Activated CD4-positive, alpha-beta memory T cell treated with anti-CD3 and anti-CD28 coated beads, Interleukin-2, amount 10 ng/mL, durations not matched to agents 7 days and 5 days (primary cell): ENCODE measurements around the gene ZNF579. TPM values are rescaled to one million over a fixed set of nuclear protein-coding genes. Genes with fewer than 3 reads are reported as not detected.
A peak's percentile ranks its signal among the peaks of the same experiment; 100 is the strongest.
"Not testable (repeated sequence)": the region's sequence is repeated elsewhere in the genome, so short reads cannot be mapped to it uniquely, and the experiment has no call there.

Source experiments
- CTCF ChIA-PET: fragments of 350-600 bp; sonication (Branson Sonifier 250); formaldehyde crosslinking; loops from one replicate; lab custom pipeline; 2021; ENCODE audit warnings: antibody characterized with exemption, inconsistent platforms; lab: Charles Lee
- POLR2A ChIA-PET: fragments of 350-600 bp; sonication (Branson Sonifier 250); formaldehyde crosslinking; loops from one replicate; lab custom pipeline; 2021; ENCODE audit warnings: antibody characterized with exemption; lab: Charles Lee
- DNase-seq: peaks from one replicate; pipeline ENCODE4 v3.0.0-alpha.2; 2020
- H3K27ac Mint-ChIP-seq: one replicate; pipeline ENCODE4 v1.8.0; 2021; ENCODE audit warnings: mild to moderate bottlenecking, mixed read lengths
- H3K27me3 Mint-ChIP-seq: one replicate; pipeline ENCODE4 v1.8.0; 2021; ENCODE audit warnings: mixed read lengths
- H3K36me3 Mint-ChIP-seq: one replicate; pipeline ENCODE4 v1.8.0; 2021; ENCODE audit warnings: low read depth, mixed read lengths
- H3K4me1 Mint-ChIP-seq: one replicate; pipeline ENCODE4 v1.8.0; 2021; ENCODE audit warnings: mixed read lengths
- H3K4me3 Mint-ChIP-seq: one replicate; pipeline ENCODE4 v1.8.0; 2021; ENCODE audit warnings: mild to moderate bottlenecking, mixed read lengths
- H3K9me3 Mint-ChIP-seq: one replicate; pipeline ENCODE4 v1.8.0; 2021; ENCODE audit warnings: mixed read lengths
- total RNA-seq, 2 experiments: library from RNA; stranded (reverse); gene quantifications; one replicate each; pipeline ENCODE4 v1.2.3, GENCODE V29; 2021

The ZNF579 gene
- total RNA-seq, 2 experiments from 2014 or later, result 6.4 to 6.6 TPM

DNA sequence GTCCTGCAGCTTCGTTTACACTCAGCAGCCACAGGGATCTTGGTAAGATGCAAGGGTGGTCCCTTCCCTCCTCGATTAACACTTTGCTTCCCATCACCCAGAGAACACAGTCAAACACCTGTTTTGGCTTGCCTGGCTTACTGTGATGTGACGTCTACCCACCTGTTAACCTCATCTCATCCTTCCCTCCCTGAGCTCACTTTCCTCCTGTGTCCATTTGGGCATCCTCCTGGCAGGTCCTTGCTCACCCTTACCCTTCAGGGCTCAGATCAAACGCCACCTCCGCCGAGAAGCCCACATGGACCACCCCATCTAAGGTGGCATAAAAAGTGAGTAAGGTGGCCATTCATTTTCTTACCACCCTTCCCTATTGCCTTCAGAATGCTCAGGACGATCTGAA lies 9.5 kb upstream of the ZNF579 start:
- Mint-ChIP-seq H3K27me3 (peaks cover 17% of the 10 kb centered on the region), H3K9me3 (peaks cover 3% of the 10 kb centered on the region), H3K36me3 (peaks cover 10% of the 10 kb centered on the region), H3K4me3 (no peak overlapping the region), H3K4me1 (peaks cover 13% of the 10 kb centered on the region), H3K27ac (no peak overlapping the region)
- CTCF ChIA-PET, result no interaction called here
- no peak for DNase-seq
- POLR2A ChIA-PET, result interaction anchor here (1.0 kb wide), 1 partner anchor 9 kb away, joined by 5 read pairs; the partner anchor contains the start of gene FIZ1

DNA sequence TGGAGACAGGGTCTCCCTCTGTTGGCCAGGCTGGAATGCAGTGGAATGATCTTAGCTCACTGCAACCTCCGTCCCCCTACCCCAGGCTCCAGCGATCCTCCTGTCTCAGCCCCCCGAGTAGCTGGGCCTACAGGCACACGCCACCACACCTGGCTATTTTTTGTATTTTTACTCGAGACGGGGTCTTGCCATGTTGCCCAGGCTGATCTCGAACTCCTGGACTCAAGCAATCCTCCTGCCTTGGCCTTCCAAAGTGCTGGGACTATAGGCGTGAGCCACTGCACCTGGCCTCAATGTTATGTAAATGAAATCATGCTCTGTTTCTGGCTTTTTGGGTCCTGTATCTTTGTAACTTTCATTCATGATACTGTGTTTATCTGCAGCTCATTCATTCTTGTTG lies 8.1 kb upstream of the ZNF579 start:
- DNase-seq, result no peak
- peaks cover 3% of the 10 kb centered on the region for H3K36me3 Mint-ChIP-seq
- POLR2A ChIA-PET, result interaction anchor here (0.6 to 0.8 kb wide), 2 partner anchors 11 to 16 kb away, joined by 3 read pairs; partner anchors contain the start of gene FIZ1
- peaks cover 24% of the 10 kb centered on the region for H3K27me3 Mint-ChIP-seq
- H3K4me1 Mint-ChIP-seq, result peaks cover 13% of the 10 kb centered on the region
- no peak overlapping the region for H3K27ac Mint-ChIP-seq
- no peaks in the 10 kb centered on the region for H3K9me3 Mint-ChIP-seq
- CTCF ChIA-PET, result no interaction called here
- no peak overlapping the region for H3K4me3 Mint-ChIP-seq

- Mint-ChIP-seq H3K36me3 (no peaks in the 10 kb centered on the region), H3K4me1 (peaks cover 14% of the 10 kb centered on the region), H3K27ac (no peak overlapping the region), H3K4me3 (peak overlapping the region; percentile 60), H3K27me3 (peaks cover 24% of the 10 kb centered on the region), H3K9me3 (no peaks in the 10 kb centered on the region)
- CTCF ChIA-PET, result interaction anchor here (0.8 to 1.6 kb wide), 4 partner anchors 17 to 119 kb away, joined by 3 to 6 read pairs (median 3); partner anchors contain the start of gene ZNF865
- POLR2A ChIA-PET, result interaction anchor here (1.9 kb wide), 1 partner anchor 12 kb away, joined by 11 read pairs; the partner anchor contains the start of gene FIZ1
- DNase-seq, result peak; percentile 89
Measured at GRCh38 chr19:55586976-55587668, 6.5 kb upstream of the ZNF579 start.

DNA sequence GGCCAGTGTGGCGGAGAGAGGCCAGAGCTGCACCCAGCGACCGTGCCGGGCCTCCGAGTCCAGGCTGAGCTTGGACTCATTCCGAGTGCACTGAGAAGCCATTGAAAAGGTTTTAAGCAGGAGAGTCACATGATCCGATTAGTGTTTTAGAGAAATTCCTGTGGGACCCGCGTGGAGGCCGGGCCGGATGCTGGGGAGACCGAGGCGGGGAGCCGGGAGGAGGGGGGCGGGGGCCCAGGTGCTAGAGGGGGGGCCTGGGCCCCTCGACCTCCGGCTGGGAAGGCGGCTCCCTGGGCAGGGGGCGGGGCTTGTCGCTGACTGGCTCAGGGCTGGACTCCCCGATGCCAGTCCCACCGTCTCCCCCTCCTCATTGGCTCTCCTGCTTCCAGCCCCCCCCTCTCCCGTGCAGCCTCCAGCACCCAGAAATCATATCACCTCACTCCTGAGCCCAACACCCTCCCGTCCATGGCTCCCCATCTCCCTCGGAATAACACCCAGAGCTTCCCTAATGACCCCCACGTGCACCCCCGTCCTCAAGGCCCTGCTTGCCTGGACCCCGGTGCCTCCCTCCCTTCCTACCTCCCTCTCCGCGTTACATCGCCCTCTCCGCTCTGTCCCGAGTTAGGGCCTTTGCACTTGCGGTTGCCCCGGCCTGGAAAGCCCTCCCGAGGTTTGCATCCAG lies 5.2 kb upstream of the ZNF579 start:
- H3K27ac Mint-ChIP-seq, result no peak overlapping the region

DNA sequence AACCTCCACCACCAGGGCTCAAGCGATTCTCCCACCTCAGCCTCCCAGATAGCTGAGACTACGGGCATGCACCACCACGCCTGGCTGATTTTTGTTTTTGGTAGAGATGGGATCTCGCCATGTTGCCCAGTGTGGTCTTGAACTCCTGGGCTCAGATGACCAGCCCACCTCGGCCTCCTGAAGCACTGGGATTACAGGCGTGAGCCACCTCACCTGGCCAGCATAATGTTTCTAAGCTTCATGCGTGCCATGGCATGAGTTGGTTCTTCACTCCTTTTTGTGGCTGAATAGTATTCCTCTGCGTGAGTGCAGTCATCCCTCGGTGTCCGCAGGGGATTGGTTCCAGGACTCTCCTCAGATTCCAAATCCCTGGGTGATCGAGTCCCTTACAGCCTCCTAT lies 4.2 kb upstream of the ZNF579 start:
- no peak overlapping the region for H3K27ac Mint-ChIP-seq
- ChIA-PET CTCF (interaction anchor here (0.8 kb wide), 1 partner anchor 21 kb away, joined by 3 read pairs; no protein-coding TSS in a partner anchor), POLR2A (no interaction called here)
- no peak for DNase-seq
- H3K36me3 Mint-ChIP-seq, result peaks cover under 1% of the 10 kb centered on the region
- no peaks in the 10 kb centered on the region for H3K9me3 Mint-ChIP-seq
- peaks cover 29% of the 10 kb centered on the region for H3K4me1 Mint-ChIP-seq
- peaks cover 24% of the 10 kb centered on the region for H3K27me3 Mint-ChIP-seq
- H3K4me3 Mint-ChIP-seq, result no peak overlapping the region

More for the DNA sequence above, 5.2 kb upstream of the ZNF579 start:
- peaks cover 26% of the 10 kb centered on the region for H3K4me1 Mint-ChIP-seq
- DNase-seq, result no peak
- no peaks in the 10 kb centered on the region for H3K9me3 Mint-ChIP-seq
- H3K36me3 Mint-ChIP-seq, result no peaks in the 10 kb centered on the region
- CTCF ChIA-PET, result interaction anchor here (0.8 kb wide), 1 partner anchor 20 kb away, joined by 3 read pairs; no protein-coding TSS in a partner anchor
- H3K27me3 Mint-ChIP-seq, result peaks cover 24% of the 10 kb centered on the region
- POLR2A ChIA-PET, result no interaction called here
- H3K4me3 Mint-ChIP-seq, result no peak overlapping the region

GRCh38 chr19:55583897-55584296 lies 3.2 kb upstream of the ZNF579 start:
- H3K9me3 Mint-ChIP-seq, H3K36me3 Mint-ChIP-seq, H3K27ac Mint-ChIP-seq, H3K4me3 Mint-ChIP-seq, DNase-seq, POLR2A ChIA-PET: not testable (repeated sequence)
- peaks cover 34% of the 10 kb centered on the region for H3K4me1 Mint-ChIP-seq
- CTCF ChIA-PET, result interaction anchor here (0.6 to 1.4 kb wide), 3 partner anchors 22 to 442 kb away, joined by 3 to 9 read pairs (median 3); partner anchors contain the start of gene ZNF865
- peaks cover 24% of the 10 kb centered on the region for H3K27me3 Mint-ChIP-seq

GRCh38 chr19:55582284-55582683 lies 1.6 kb upstream of the ZNF579 start:
- CTCF ChIA-PET, result interaction anchor here (1.0 to 1.5 kb wide), 3 partner anchors 17 to 51 kb away, joined by 3 to 4 read pairs (median 3); partner anchors contain the start of genes FIZ1 and ZNF865
- H3K27ac Mint-ChIP-seq, H3K4me3 Mint-ChIP-seq, H3K9me3 Mint-ChIP-seq, H3K36me3 Mint-ChIP-seq, DNase-seq: not testable (repeated sequence)
- Mint-ChIP-seq H3K4me1 (peaks cover 31% of the 10 kb centered on the region), H3K27me3 (peaks cover 22% of the 10 kb centered on the region)
- POLR2A ChIA-PET, result interaction anchor here (2.4 to 2.7 kb wide), 2 partner anchors 17 to 23 kb away, joined by 7 to 12 read pairs; partner anchors contain the start of genes FIZ1 and ZNF865

- no peak overlapping the region for H3K27ac Mint-ChIP-seq
- H3K4me1 Mint-ChIP-seq, result peaks cover 27% of the 10 kb centered on the region
- POLR2A ChIA-PET, result interaction anchor here (0.8 to 2.7 kb wide), 4 partner anchors 11 to 44 kb away, joined by 3 to 12 read pairs (median 8); partner anchors contain the start of genes FIZ1 and ZNF865
Measured at GRCh38 chr19:55581823-55582223, 1.2 kb upstream of the ZNF579 start.

DNA sequence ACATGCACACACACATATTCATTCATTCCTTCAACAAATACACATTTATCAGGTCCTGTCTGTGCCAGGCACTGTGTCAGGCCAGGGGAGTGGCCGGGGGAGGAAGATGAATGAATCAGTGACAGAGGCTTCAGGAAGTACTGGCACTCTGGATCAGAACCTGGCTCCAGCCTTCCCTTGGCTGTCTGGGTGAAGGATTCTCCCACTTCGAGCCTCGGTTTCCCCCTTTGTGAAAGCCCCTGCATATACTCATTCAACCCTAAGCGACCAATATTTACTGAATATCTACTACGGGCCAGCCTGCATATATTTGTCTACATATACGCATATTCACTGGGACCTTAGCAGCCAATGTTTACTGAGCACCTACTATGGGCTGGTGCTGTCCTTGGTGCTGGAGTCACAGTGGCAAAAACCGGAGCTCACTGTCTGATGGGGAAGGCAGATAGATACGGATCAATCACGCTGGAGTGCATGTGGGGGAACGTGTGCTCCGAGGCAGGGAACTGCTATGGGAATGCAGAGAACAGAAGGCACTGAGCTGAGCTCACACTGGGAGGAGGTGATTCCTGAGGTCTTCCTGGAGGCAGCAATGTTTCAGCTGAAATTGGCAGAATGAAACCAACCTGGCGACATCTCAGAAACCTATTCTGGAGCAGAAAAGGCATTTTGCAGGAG lies 636 bp upstream of the ZNF579 start:
- peak overlapping the region; percentile 84 for H3K4me3 Mint-ChIP-seq
- no peaks in the 10 kb centered on the region for H3K9me3 Mint-ChIP-seq
- H3K27me3 Mint-ChIP-seq, result peaks cover 17% of the 10 kb centered on the region
- H3K4me1 Mint-ChIP-seq, result peaks cover 27% of the 10 kb centered on the region
- DNase-seq, result no peak
- CTCF ChIA-PET, result interaction anchor here (0.7 to 1.5 kb wide), 4 partner anchors 24 to 52 kb away, joined by 3 to 5 read pairs (median 4); partner anchors contain the start of gene ZNF865
- H3K36me3 Mint-ChIP-seq, result peaks cover 9% of the 10 kb centered on the region
- POLR2A ChIA-PET, result interaction anchor here (0.8 to 2.7 kb wide), 6 partner anchors 11 to 55 kb away, joined by 3 to 12 read pairs (median 5); partner anchors contain the start of genes FIZ1 and ZNF865
- peak overlapping the region; percentile 44 for H3K27ac Mint-ChIP-seq

More at GRCh38 chr19:55581823-55582223, 1.2 kb upstream of the ZNF579 start:
- CTCF ChIA-PET, result interaction anchor here (1.3 to 1.5 kb wide), 2 partner anchors 24 to 51 kb away, joined by 3 to 4 read pairs; partner anchors contain the start of gene ZNF865
- no peaks in the 10 kb centered on the region for H3K9me3 Mint-ChIP-seq
- H3K4me3 Mint-ChIP-seq, result no peak overlapping the region
- peaks cover 7% of the 10 kb centered on the region for H3K36me3 Mint-ChIP-seq
- DNase-seq, result no peak
- peaks cover 19% of the 10 kb centered on the region for H3K27me3 Mint-ChIP-seq

DNA sequence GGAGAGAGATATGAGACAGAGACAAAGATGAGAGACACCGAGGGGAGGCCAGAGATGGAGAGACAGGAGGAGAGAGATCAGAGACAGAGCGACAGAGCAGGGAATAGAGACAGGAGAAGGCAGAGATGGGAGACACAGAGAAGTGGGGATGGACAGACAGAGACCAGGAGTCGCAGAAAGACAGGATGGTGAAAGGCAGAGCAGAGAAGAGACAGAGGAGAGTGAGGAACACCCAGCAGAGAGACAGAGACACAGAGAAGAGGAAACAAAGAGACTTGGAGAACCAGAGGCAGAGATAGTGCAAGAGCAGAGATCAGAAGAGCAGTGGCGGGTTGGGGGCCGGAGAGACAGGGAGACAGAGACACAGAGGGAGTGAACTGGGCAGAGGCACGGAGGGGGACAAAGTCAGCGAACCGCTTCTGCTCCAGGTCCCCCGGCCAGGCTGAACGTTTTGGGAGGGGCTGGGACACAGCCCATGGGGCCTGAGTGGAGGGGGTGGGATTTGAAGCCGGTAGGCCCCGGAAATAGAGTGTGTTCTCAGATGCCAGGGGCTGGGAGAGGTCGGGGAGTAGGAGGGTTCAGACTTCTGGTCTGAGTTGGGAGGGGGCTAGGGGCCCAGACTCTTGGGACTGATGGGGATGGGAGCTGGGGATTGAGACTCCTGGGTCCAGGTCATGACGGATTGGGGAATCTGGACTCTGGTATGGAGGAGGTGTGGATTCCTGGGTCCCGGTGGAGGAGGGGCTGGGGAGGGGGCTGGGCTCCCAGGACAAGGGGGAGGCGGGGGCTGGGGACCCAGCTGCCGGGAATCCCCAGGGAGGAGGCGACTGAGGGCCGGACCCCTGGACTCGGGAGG lies 654 bp downstream of the ZNF579 start:
- Mint-ChIP-seq H3K4me1 (peaks cover 20% of the 10 kb centered on the region), H3K9me3 (no peaks in the 10 kb centered on the region), H3K27ac (peak overlapping the region; percentile 71), H3K4me3 (peak overlapping the region; percentile 84), H3K27me3 (peaks cover 6% of the 10 kb centered on the region), H3K36me3 (peaks cover 9% of the 10 kb centered on the region)
- ChIA-PET CTCF (interaction anchor here (0.7 to 1.3 kb wide), 2 partner anchors 27 to 53 kb away, joined by 4 to 5 read pairs; no protein-coding TSS in a partner anchor), POLR2A (interaction anchor here (1.0 to 2.7 kb wide), 5 partner anchors 19 to 56 kb away, joined by 3 to 12 read pairs (median 7); partner anchors contain the start of genes FIZ1 and ZNF865)
- DNase-seq, result no peak
